Right lobe of liver (tissue), 6 donors: ENCODE data around the gene PADI3. TPM values are rescaled to one million over a fixed set of nuclear protein-coding genes. Genes with fewer than 3 reads are reported as not detected.

ENCODE experiments used
- ATAC-seq, 4 donors: fragments of 200-7000 bp; cut with Tn5 transposase; one replicate each; pipeline ENCODE4 v1.9.1; 2020; ENCODE audit warnings: mild to moderate bottlenecking in 4 of 4, moderate library complexity in 4 of 4
- DNase-seq, 3 donors: peaks; one replicate each; pipeline ENCODE4 v3.0.0-alpha.2; 2020
- H3K27ac ChIP-seq, 3 donors: fragments of 200-600 bp; one replicate each; pipeline ENCODE4 v1.8.0; 2022
- H3K27me3 ChIP-seq, 2 donors: fragments of 200-600 bp; one replicate each; pipeline ENCODE4 v1.8.0; 2022
- H3K36me3 ChIP-seq, 4 donors: fragments of 200-600 bp; sonication (generic) in 1 of 4; one replicate each; pipeline versions ENCODE4 v1.5.1 to v1.8.0; 2017 to 2022; ENCODE audit warnings: control low read depth in 1 of 4
- H3K4me1 ChIP-seq, 4 donors: fragments of 200-600 bp; sonication (generic) in 1 of 4; one replicate each; pipeline versions ENCODE4 v1.5.1 to v1.8.0; 2017 to 2022; ENCODE audit warnings: control low read depth in 1 of 4
- H3K4me3 ChIP-seq, 3 donors: fragments of 200-600 bp; one replicate each; pipeline ENCODE4 v1.8.0; 2022
- H3K9me3 ChIP-seq, 4 donors: fragments of 200-600 bp; sonication (generic) in 1 of 4; one replicate each; pipeline versions ENCODE4 v1.5.1 to v1.8.0; 2017 to 2022; ENCODE audit warnings: control low read depth in 1 of 4
- POLR2A ChIP-seq: fragments of 450-650 bp; IDR thresholded peaks from one replicate; pipeline ENCODE4 v1.6.1; 2017; ENCODE audit warnings: antibody characterized with exemption, mild to moderate bottlenecking
- WGBS: methylation state at CpG from one replicate; pipeline ENCODE4 v1.1.6; 2018; ENCODE audit warnings: low coverage, low lambda C conversion rate; ENCODE audit not compliant: insufficient coverage; ENCODE audit errors: missing lambda C conversion rate; 5-methylcytosine and 5-hydroxymethylcytosine counted together
- intact Hi-C, 2 donors: fragments of 100-400 bp; cut with DNase I; formaldehyde crosslinking; loops; one replicate each; pipeline versions ENCODE4 v1.11.2 to v1.14.1; 2022
- total RNA-seq, 6 experiments: library from RNA; depleted of rRNA in 2 of 6; stranded (reverse); fragments of >200 nt in 2 of 6; fragmentation: NEBNext Ultra II Directional in 3 of 6; extraction: Animal tissue kit (Norgen Biotek cat#: 25700) in 3 of 6; gene quantifications; one replicate each; pipeline versions ENCODE4 v1.1.0 to v1.2.4, GENCODE V29; 2016 to 2023
- TF ChIP-seq, protein P1 (sequence below), 4 donors: fragments of 200-600 bp in 3 of 4; fragments of 450-650 bp in 1 of 4; IDR thresholded peaks; one replicate each; pipeline versions ENCODE4 v1.5.1 to v1.8.0; 2016 to 2022; ENCODE audit warnings: antibody characterized with exemption in 4 of 4, mild to moderate bottlenecking in 2 of 4
- donor health status: DM: no; HTN: yes; CAD: no.
- donor health status: DM: no; HTN: no; CAD: no.
- donor health status: DM: no; HTN: no; CAD: no.
- donor health status: DM: no; HTN: yes; CAD: no.
- donor health status: DM: no; HTN: yes; CAD: no.

The PADI3 gene
- total RNA-seq, 6 experiments from 2014 or later = not detected

DNA sequence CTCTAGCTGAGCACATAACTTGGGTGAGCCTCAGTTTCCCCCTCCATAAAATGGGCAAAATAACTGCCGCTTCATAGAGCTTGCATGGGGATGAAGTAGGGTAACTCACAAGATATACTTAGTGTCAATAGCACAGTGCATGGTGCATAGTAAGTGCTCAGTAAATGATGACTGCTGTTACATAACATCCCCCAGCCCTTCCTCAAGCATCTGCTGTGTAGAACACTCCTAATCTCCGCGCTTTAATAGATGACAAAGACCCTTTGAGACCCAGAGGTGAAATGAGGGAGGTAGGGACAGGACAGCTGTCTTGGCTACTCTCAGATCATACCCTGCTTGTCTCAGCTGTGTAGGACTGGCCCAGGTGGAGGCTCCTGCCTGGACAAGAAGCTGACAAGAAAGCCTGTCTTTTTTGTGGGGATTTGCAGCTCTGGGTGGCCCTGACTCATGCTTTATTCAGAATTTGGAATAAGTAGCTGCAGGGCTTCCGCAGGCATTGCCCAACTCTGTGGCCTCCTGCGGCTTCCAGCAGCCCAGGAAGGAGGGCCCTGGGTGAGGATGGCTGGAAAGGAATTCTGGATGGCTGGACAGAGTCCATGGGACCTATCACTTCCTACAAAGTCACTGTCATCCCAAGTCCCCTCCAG is 38.4 kb downstream of the PADI3 start:
- H3K36me3 ChIP-seq = no peaks in the 10 kb centered on the region
- DNase-seq = no peak
- H3K27ac ChIP-seq = no peak overlapping the region
- TF ChIP-seq, protein P1, sequence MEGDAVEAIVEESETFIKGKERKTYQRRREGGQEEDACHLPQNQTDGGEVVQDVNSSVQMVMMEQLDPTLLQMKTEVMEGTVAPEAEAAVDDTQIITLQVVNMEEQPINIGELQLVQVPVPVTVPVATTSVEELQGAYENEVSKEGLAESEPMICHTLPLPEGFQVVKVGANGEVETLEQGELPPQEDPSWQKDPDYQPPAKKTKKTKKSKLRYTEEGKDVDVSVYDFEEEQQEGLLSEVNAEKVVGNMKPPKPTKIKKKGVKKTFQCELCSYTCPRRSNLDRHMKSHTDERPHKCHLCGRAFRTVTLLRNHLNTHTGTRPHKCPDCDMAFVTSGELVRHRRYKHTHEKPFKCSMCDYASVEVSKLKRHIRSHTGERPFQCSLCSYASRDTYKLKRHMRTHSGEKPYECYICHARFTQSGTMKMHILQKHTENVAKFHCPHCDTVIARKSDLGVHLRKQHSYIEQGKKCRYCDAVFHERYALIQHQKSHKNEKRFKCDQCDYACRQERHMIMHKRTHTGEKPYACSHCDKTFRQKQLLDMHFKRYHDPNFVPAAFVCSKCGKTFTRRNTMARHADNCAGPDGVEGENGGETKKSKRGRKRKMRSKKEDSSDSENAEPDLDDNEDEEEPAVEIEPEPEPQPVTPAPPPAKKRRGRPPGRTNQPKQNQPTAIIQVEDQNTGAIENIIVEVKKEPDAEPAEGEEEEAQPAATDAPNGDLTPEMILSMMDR (IDR thresholded peaks at IDR 0.05) = no peak
- no peak for TF ChIP-seq POLR2A
- H3K9me3 ChIP-seq = no peaks in the 10 kb centered on the region
- H3K4me1 ChIP-seq = no peaks in the 10 kb centered on the region
- intact Hi-C loops = no loop called here
- H3K27me3 ChIP-seq = no peaks in the 10 kb centered on the region
- ATAC-seq = no peak
- no peak overlapping the region for H3K4me3 ChIP-seq
- WGBS = 65% methylated on average over 3 of the region's 5 CpGs

DNA sequence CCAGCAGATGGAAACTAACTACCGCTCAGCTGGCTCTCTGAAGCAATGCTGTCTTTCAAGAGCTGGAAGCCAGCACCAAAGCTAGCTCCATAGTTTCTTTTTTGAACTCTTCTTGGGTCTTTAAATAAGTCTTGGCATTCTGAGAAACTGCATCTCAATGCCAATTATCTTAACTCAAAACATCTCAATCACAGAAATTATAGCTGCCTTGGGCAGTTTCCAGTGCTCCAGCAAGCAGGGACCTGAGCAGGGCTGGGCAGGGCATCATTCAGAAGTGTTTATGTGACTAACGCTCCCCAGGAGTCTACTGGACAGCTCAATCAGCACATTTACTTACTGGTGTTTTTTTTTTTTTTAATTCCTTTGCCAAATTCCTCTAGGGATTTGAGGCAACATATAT is 40.8 kb downstream of the PADI3 start:
- intact Hi-C loops = no loop called here
- TF ChIP-seq, protein P1 (IDR thresholded peaks at IDR 0.05) = no peak
- TF ChIP-seq POLR2A = no peak
- DNase-seq (no peak), ATAC-seq (no peak)
- 39% methylated on average over 2 of the region's 2 CpGs for WGBS
- Histone ChIP-seq H3K36me3 (no peaks in the 10 kb centered on the region), H3K4me1 (no peaks in the 10 kb centered on the region), H3K4me3 (no peak overlapping the region), H3K27ac (no peak overlapping the region), H3K27me3 (no peaks in the 10 kb centered on the region), H3K9me3 (no peaks in the 10 kb centered on the region)

DNA sequence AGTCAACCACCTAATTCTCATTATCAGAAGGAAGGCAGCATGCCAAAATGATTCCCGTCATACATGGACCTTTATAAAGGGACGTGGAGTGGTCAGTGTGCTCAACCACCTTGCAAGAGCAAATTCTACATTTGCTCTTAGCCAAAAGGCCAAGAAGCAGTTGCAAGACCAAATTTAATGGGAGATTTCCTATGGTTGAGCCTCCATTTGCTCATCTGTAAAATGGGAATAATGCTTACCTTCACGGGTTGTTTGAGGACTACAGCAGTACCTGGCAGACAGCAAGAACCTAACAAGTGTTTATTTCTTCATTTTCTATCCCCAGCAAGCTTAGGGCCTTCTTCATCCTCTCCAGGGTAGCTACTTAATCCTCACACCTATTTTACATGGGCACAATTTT is 41.7 kb downstream of the PADI3 start:
- Histone ChIP-seq H3K4me3 (no peak overlapping the region), H3K27me3 (no peaks in the 10 kb centered on the region), H3K4me1 (no peaks in the 10 kb centered on the region), H3K36me3 (no peaks in the 10 kb centered on the region), H3K27ac (no peak overlapping the region), H3K9me3 (no peaks in the 10 kb centered on the region)
- intact Hi-C loops = no loop called here
- ATAC-seq (no peak), DNase-seq (no peak)
- WGBS = 58% methylated on average over 3 of the region's 3 CpGs
- TF ChIP-seq POLR2A = no peak
- TF ChIP-seq, protein P1 (IDR thresholded peaks at IDR 0.05) = no peak

DNA sequence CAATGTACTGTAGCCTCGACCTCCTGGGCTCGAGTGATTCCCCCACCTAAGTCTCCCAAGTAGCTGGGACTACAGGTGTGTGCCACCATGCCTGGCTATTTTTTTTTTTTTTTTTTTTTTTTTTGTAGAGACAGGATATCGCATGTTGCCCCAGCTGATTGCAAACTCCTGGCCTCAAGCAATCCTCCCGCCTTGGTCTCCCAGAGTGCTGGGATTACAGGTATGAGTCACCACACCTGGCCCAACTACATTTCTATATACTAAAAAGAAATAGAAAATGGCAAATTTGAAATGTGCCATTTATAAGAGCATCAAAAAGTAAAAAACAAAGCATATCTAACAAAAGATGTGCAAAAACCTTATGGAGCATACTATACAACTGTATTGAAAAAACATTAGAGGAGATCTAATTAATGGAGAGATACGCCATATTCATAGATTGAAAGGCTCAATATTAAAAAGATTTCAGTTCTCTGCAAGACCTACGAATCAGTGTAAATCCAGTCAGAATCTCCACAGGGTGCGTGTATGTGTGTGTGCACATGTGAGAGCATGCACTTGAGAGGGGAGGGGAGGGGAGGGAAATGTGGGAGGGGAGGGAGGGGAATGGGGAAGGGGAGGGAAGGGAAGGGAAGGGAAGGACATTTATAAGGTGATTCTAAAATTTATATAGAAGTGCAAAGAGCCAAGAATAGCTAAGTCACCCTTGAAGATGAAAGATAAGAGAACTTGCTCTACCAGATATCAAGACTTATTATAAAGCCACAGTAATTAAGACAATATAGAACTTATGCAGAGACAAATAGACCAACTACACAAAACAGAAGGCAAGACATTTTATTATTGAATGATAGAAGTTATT is 43.6 kb downstream of the PADI3 start:
- H3K4me3 ChIP-seq = no peak overlapping the region
- no peaks in the 10 kb centered on the region for H3K9me3 ChIP-seq
- DNase-seq (no peak), ATAC-seq (no peak)
- H3K36me3 ChIP-seq = no peaks in the 10 kb centered on the region
- 34% methylated on average over 5 of the region's 7 CpGs for WGBS
- H3K4me1 ChIP-seq = no peaks in the 10 kb centered on the region
- intact Hi-C loops = no loop called here
- TF ChIP-seq, protein P1 (IDR thresholded peaks at IDR 0.05) = no peak
- no peak for TF ChIP-seq POLR2A
- H3K27ac ChIP-seq = no peak overlapping the region
- H3K27me3 ChIP-seq = no peaks in the 10 kb centered on the region
